Right lobe of liver (tissue), 6 donors: ENCODE results near the gene BEAN1. TPM values are rescaled to one million over a fixed set of nuclear protein-coding genes. Genes with fewer than 3 reads are reported as not detected.

Experiments used
- ATAC-seq, 4 donors: fragments of 200-7000 bp; cut with Tn5 transposase; one replicate each; pipeline ENCODE4 v1.9.1; 2020; ENCODE audit warnings: mild to moderate bottlenecking in 4 of 4, moderate library complexity in 4 of 4
- DNase-seq, 3 donors: peaks; one replicate each; pipeline ENCODE4 v3.0.0-alpha.2; 2020
- H3K27ac ChIP-seq, 3 donors: fragments of 200-600 bp; one replicate each; pipeline ENCODE4 v1.8.0; 2022
- H3K27me3 ChIP-seq, 2 donors: fragments of 200-600 bp; one replicate each; pipeline ENCODE4 v1.8.0; 2022
- H3K36me3 ChIP-seq, 4 donors: fragments of 200-600 bp; sonication (generic) in 1 of 4; one replicate each; pipeline versions ENCODE4 v1.5.1 to v1.8.0; 2017 to 2022; ENCODE audit warnings: control low read depth in 1 of 4
- H3K4me1 ChIP-seq, 4 donors: fragments of 200-600 bp; sonication (generic) in 1 of 4; one replicate each; pipeline versions ENCODE4 v1.5.1 to v1.8.0; 2017 to 2022; ENCODE audit warnings: control low read depth in 1 of 4
- H3K4me3 ChIP-seq, 3 donors: fragments of 200-600 bp; one replicate each; pipeline ENCODE4 v1.8.0; 2022
- H3K9me3 ChIP-seq, 4 donors: fragments of 200-600 bp; sonication (generic) in 1 of 4; one replicate each; pipeline versions ENCODE4 v1.5.1 to v1.8.0; 2017 to 2022; ENCODE audit warnings: control low read depth in 1 of 4
- CTCF ChIP-seq, 4 donors: fragments of 200-600 bp in 3 of 4; fragments of 450-650 bp in 1 of 4; IDR thresholded peaks; one replicate each; pipeline versions ENCODE4 v1.5.1 to v1.8.0; 2016 to 2022; ENCODE audit warnings: antibody characterized with exemption in 4 of 4, mild to moderate bottlenecking in 2 of 4
- POLR2A ChIP-seq: fragments of 450-650 bp; IDR thresholded peaks from one replicate; pipeline ENCODE4 v1.6.1; 2017; ENCODE audit warnings: antibody characterized with exemption, mild to moderate bottlenecking
- WGBS: methylation state at CpG from one replicate; pipeline ENCODE4 v1.1.6; 2018; ENCODE audit warnings: low coverage, low lambda C conversion rate; ENCODE audit not compliant: insufficient coverage; ENCODE audit errors: missing lambda C conversion rate; 5-methylcytosine and 5-hydroxymethylcytosine counted together
- intact Hi-C, 2 donors: fragments of 100-400 bp; cut with DNase I; formaldehyde crosslinking; loops; one replicate each; pipeline versions ENCODE4 v1.11.2 to v1.14.1; 2022
- total RNA-seq, 6 experiments: library from RNA; depleted of rRNA in 2 of 6; stranded (reverse); fragments of >200 nt in 2 of 6; fragmentation: NEBNext Ultra II Directional in 3 of 6; extraction: Animal tissue kit (Norgen Biotek cat#: 25700) in 3 of 6; gene quantifications; one replicate each; pipeline versions ENCODE4 v1.1.0 to v1.2.4, GENCODE V29; 2016 to 2023
- donor health status: DM: no; HTN: yes; CAD: no.
- donor health status: DM: no; HTN: no; CAD: no.
- donor health status: DM: no; HTN: no; CAD: no.
- donor health status: DM: no; HTN: yes; CAD: no.
- donor health status: DM: no; HTN: yes; CAD: no.

The BEAN1 gene
- total RNA-seq, 6 experiments from 2014 or later = 0.09 to 0.26 (median 0.10) TPM; not detected in 3

- no peak overlapping the region for H3K4me3 ChIP-seq
- H3K27ac ChIP-seq = no peak overlapping the region
- intact Hi-C loops = no loop called here
- no peak for DNase-seq
- 53% methylated on average over 4 of the region's 6 CpGs for WGBS
- peaks cover 0 to 5% (median 0%) of the 10 kb centered on the region in 4 donors for H3K4me1 ChIP-seq
- H3K36me3 ChIP-seq = no peaks in the 10 kb centered on the region
- no peak for ATAC-seq
- H3K9me3 ChIP-seq = no peaks in the 10 kb centered on the region
- no peaks in the 10 kb centered on the region for H3K27me3 ChIP-seq
- TF ChIP-seq POLR2A (no peak), CTCF (IDR thresholded peaks at IDR 0.05) (no peak)
These were observed 15.6 kb downstream of the BEAN1 start for GRCh38 chr16:66442502-66443268.

- H3K4me1 ChIP-seq = peaks cover 0 to 5% (median 0%) of the 10 kb centered on the region in 4 donors
- no peak for ATAC-seq
- H3K9me3 ChIP-seq = no peaks in the 10 kb centered on the region
- H3K36me3 ChIP-seq = no peaks in the 10 kb centered on the region
- 88% methylated on average over 1 of the region's 3 CpGs for WGBS
- TF ChIP-seq CTCF (IDR thresholded peaks at IDR 0.05) = no peak
- TF ChIP-seq POLR2A = no peak
- DNase-seq = no peak
- H3K27me3 ChIP-seq = no peaks in the 10 kb centered on the region
- intact Hi-C loops = no loop called here
- no peak overlapping the region for H3K27ac ChIP-seq
- H3K4me3 ChIP-seq = no peak overlapping the region
These were observed 16.2 kb downstream of the BEAN1 start for GRCh38 chr16:66443269-66443652.

- Histone ChIP-seq H3K9me3 (no peaks in the 10 kb centered on the region), H3K27me3 (no peaks in the 10 kb centered on the region), H3K36me3 (no peaks in the 10 kb centered on the region), H3K4me1 (peaks cover 0 to 5% (median 0%) of the 10 kb centered on the region in 4 donors), H3K4me3 (no peak overlapping the region), H3K27ac (no peak overlapping the region)
- ATAC-seq (peak in 1 of 4 donors; percentile 28), DNase-seq (no peak)
- WGBS = 57% methylated on average over 2 of the region's 3 CpGs
- TF ChIP-seq CTCF (IDR thresholded peaks at IDR 0.05) = no peak
- intact Hi-C loops = no loop called here
These were observed 17.0 kb downstream of the BEAN1 start for GRCh38 chr16:66444049-66444481.

GRCh38 chr16:66446737-66447136 lies 19.6 kb downstream of the BEAN1 start:
- no CpG with 5 or more reads among the region's 1 CpG for WGBS

More at GRCh38 chr16:66446737-66447136, 19.6 kb downstream of the BEAN1 start:
- TF ChIP-seq POLR2A (no peak), CTCF (IDR thresholded peaks at IDR 0.05) (no peak)
- Histone ChIP-seq H3K4me1 (peaks cover 0 to 5% (median 0%) of the 10 kb centered on the region in 4 donors), H3K27ac (no peak overlapping the region), H3K36me3 (no peaks in the 10 kb centered on the region), H3K4me3 (no peak overlapping the region), H3K27me3 (no peaks in the 10 kb centered on the region), H3K9me3 (no peaks in the 10 kb centered on the region)
- peak; percentile 40 to 79 (median 68) for ATAC-seq
- intact Hi-C loops = no loop called here
- DNase-seq = peak; percentile 63 to 81 (median 80)
